Hematopoietic multipotent progenitor cell treated with erythropoietin and hydrocortisone succinate and interleukin-3 and kit ligand, for 4 days (in vitro differentiated cells): ENCODE measurements around the gene OR10Z1.
A peak's percentile ranks its signal among the peaks of the same experiment; 100 is the strongest.

Source experiments
- DNase-seq: peaks from one replicate; pipeline ENCODE4 v3.0.0-alpha.2; 2015

OR10Z1 gene, protein sequence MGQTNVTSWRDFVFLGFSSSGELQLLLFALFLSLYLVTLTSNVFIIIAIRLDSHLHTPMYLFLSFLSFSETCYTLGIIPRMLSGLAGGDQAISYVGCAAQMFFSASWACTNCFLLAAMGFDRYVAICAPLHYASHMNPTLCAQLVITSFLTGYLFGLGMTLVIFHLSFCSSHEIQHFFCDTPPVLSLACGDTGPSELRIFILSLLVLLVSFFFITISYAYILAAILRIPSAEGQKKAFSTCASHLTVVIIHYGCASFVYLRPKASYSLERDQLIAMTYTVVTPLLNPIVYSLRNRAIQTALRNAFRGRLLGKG

GRCh38 chr1:158604968-158605367 lies at the start of gene OR10Z1:
OR10Z1 (plus strand) TSS chr1:158605268; CDS start chr1:158606439, 1,171 bp downstream.
- no peak for DNase-seq

DNA sequence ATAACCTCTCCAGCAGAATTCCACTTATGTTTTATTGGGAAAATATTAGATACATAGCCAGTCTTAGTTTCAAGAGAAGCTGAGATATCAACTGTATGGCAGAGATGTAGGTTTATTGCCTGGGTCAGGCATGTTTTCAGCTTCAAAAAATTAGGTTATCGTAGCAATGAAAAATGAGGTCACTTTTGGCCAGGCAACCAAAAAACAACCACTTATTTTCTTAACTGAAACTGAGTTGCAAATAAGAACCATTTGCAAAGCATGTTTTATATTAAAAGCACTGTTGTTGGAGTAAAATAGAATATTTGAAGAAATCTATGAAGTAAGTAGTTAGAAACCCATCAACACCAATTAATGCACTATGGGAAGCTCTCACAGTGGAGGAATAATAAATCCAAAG lies 45.4 kb upstream of the OR10Z1 start:
- no peak for DNase-seq

- peak; percentile 10 for DNase-seq
These were observed 41.2 kb upstream of the OR10Z1 start for GRCh38 chr1:158563853-158564252.

GRCh38 chr1:158564608-158565007 lies 40.5 kb upstream of the OR10Z1 start:
- DNase-seq, result peak; percentile 57

- no peak for DNase-seq
These were observed 34.6 kb upstream of the OR10Z1 start, which contains the start of gene OR6P1 for GRCh38 chr1:158570480-158570879. OR6P1 (minus strand) TSS chr1:158570580; CDS start chr1:158563604, 6,976 bp downstream.

- no peak for DNase-seq
These were observed 32.8 kb upstream of the OR10Z1 start for GRCh38 chr1:158572226-158572625.

GRCh38 chr1:158577561-158577960 lies 27.5 kb upstream of the OR10Z1 start:
- no peak for DNase-seq

- no peak for DNase-seq
These were observed 25.3 kb upstream of the OR10Z1 start, which contains the start of gene OR10X1 for GRCh38 chr1:158579733-158580132. OR10X1 (minus strand) TSS chr1:158579899; CDS start chr1:158579899, 0 bp downstream.

- DNase-seq, result no peak
These were observed 21.1 kb upstream of the OR10Z1 start for GRCh38 chr1:158583962-158584361.

DNA sequence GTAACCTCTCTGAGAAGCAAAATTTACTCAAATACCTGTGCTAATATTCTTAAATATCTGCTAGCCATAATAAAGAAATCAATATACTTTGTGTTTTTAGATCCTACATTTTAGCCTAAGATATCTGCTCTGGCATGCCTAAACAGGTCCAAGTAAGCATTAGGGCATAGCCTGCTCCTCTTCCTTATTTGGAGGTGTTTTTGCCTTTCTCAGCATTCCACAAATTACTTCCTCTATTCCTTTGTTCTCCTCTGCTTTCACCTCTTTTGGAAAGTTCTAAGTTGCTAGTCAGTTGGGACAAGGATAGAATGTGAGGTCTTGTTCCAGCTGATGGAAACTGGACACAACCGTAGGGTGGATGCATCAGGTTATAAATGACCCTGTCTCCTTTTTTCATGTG lies 18.1 kb upstream of the OR10Z1 start:
- DNase-seq, result no peak

GRCh38 chr1:158600735-158601134 lies 4.3 kb upstream of the OR10Z1 start:
- no peak for DNase-seq

DNA sequence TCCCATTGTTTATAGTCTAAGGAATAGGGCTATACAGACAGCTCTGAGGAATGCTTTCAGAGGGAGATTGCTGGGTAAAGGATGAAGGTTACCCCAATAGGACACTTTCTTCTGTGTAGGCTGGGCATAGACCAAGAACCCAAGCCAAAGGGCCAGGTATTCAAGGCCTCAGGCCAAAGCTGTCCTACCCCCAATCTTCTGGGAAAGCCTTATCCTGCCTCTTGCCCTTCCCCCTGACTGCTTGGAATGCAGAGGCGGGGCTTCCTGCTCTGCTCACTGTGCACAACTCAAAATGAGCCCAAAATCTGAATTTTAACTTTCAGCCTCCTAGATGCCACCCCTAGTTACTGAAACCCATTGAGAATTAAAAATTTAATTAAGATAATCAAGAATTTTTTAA lies 2.2 kb downstream of the OR10Z1 start:
- DNase-seq, result no peak

GRCh38 chr1:158611916-158612315 lies 6.8 kb downstream of the OR10Z1 start:
- DNase-seq, result no peak

GRCh38 chr1:158613764-158614163 lies 8.7 kb downstream of the OR10Z1 start:
- DNase-seq, result no peak

GRCh38 chr1:158638146-158638545 lies 33.1 kb downstream of the OR10Z1 start:
- DNase-seq, result no peak

GRCh38 chr1:158638904-158639303 lies 33.8 kb downstream of the OR10Z1 start:
- no peak for DNase-seq

GRCh38 chr1:158644449-158644848 lies 39.4 kb downstream of the OR10Z1 start:
- peak; percentile 36 for DNase-seq

GRCh38 chr1:158646465-158646864 lies 41.4 kb downstream of the OR10Z1 start:
- no peak for DNase-seq

- DNase-seq, result peak; percentile 60
These were observed 44.0 kb downstream of the OR10Z1 start for GRCh38 chr1:158649052-158649451.

DNA sequence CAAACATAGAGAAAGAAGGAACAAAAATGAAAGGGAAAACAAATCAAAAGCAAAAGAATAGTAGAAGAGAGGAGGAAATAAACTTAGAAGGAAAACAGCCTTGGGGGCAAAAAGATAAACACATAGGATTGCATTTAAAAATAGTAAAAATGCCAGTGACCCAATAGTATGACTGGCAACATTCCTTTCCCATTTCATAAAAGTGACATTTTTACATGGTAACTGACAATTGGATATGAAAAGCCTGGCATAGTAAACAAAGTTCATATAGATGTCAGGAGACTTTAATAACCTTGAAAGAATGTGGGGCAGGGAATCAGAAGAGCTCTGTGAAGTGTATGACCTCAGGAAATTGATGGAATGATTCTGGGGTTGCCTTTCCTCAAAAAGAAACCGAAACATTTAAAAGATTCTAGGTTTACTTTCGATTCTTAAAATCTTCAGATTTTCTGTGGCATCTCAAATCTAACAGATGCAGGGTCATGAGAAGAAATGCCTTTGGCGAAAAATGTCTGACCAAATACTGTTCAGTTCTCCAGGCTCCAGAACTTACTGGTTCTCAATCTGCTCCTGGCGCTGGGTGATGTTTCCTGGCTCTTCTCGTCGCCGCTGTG lies 47.8 kb downstream of the OR10Z1 start:
- DNase-seq, result no peak

DNA sequence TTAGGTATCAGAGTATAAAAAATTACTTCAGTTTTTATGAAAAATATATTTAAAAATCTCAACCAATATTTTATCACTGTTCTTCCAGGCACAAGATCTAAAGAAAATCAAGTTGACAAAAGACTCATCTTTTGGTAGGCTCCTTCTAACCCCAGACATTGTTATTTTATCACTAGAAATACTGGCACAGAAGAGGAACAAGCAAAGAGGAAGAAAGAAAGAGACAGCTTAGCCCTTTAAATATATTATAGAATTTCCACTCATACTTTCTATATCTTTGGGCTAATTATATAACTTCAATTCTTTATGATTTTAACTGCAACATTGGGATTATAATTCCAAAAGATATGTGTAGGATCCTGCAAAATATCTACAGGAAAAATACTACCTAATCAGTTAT lies 49.0 kb downstream of the OR10Z1 start:
- peak; percentile 47 for DNase-seq

DNA sequence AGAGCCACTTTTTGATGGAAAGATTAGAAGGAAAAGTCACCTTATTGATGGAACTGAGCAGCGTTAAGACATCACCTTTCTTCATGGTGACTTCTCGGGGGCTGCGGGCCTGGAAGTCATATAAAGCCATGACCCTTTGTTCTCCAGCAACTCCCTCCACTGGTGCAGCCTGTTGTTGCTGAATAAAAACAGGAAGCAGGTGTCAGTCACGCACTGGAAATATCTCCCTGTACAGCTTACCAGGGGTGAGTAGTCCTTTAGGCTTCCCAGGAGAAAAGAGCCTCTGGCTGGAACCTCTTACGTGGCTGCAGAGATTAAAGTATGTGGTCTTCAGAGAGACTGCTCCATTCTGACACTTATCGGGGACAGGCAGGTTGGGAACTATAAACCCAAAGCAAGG lies 49.5 kb downstream of the OR10Z1 start:
- DNase-seq, result peak; percentile 84
